PC-3 (cell line): ENCODE results near the gene KREMEN2. TPM values are rescaled to one million over a fixed set of nuclear protein-coding genes. Genes with fewer than 3 reads are reported as not detected.
A peak's percentile ranks its signal among the peaks of the same experiment; 100 is the strongest.

ENCODE experiments used
- ATAC-seq: fragments of 200-7000 bp; cut with Tn5 transposase; 2 replicates; pipeline ENCODE4 v1.9.1; 2020; ENCODE audit warnings: mild to moderate bottlenecking, moderate library complexity
- BruUV-seq: library from RNA; stranded (reverse); fragments of 400-500 nt; replicated peaks from 2 replicates; lab custom pipeline; 2021; lab: Mats Ljungman, UMichigan
- CTCF ChIA-PET: fragments of 300-600 bp; sonication (Branson Sonifier 250); formaldehyde crosslinking; loops from one replicate; lab custom pipeline; 2022; ENCODE audit warnings: antibody characterized with exemption; lab: Charles Lee
- POLR2A ChIA-PET: fragments of 300-600 bp; sonication (Branson Sonifier 250); formaldehyde crosslinking; loops from one replicate; lab custom pipeline; 2022; ENCODE audit warnings: antibody characterized with exemption; ENCODE audit not compliant: unreplicated experiment; lab: Charles Lee
- DNase-seq: peaks from one replicate; pipeline ENCODE4 v3.0.0-alpha.2; 2015
- H2AFZ ChIP-seq: fragments of 300-600 bp; sonication (generic); 2 replicates; pipeline ENCODE4 v1.6.0; 2016; ENCODE audit warnings: antibody characterized with exemption, low read length
- H3F3A ChIP-seq: fragments of 300-600 bp; sonication (generic); one replicate; pipeline ENCODE4 v1.6.0; 2017; ENCODE audit warnings: antibody characterized with exemption, low read length, control low read depth, mild to moderate bottlenecking; ENCODE audit not compliant: unreplicated experiment
- H3K27ac ChIP-seq: fragments of 300-600 bp; sonication (generic); 2 replicates; pipeline ENCODE4 v1.5.1; 2016; ENCODE audit warnings: mild to moderate bottlenecking, low read length
- H3K27me3 ChIP-seq: fragments of 300-600 bp; sonication (generic); 2 replicates; pipeline ENCODE4 v1.6.1; 2016; ENCODE audit warnings: low read length, mixed read lengths
- H3K36me3 ChIP-seq: fragments of 300-600 bp; sonication (generic); 2 replicates; pipeline ENCODE4 v1.6.1; 2016; ENCODE audit warnings: low read depth, mixed run types, low read length, mixed read lengths
- H3K4me1 ChIP-seq: fragments of 300-600 bp; sonication (generic); 2 replicates; pipeline ENCODE4 v1.5.1; 2016; ENCODE audit warnings: low read length; ENCODE audit not compliant: insufficient read depth
- H3K4me2 ChIP-seq: fragments of 300-600 bp; sonication (generic); 2 replicates; pipeline ENCODE4 v1.6.0; 2016; ENCODE audit warnings: low read length
- H3K4me3 ChIP-seq: fragments of 300-600 bp; sonication (generic); 2 replicates; pipeline ENCODE4 v1.5.1; 2016; ENCODE audit warnings: mild to moderate bottlenecking, low read length, mixed read lengths
- H3K79me2 ChIP-seq: fragments of 300-600 bp; sonication (generic); 2 replicates; pipeline ENCODE4 v1.6.1; 2017; ENCODE audit warnings: low read length, mixed read lengths
- H3K9ac ChIP-seq: fragments of 300-600 bp; sonication (generic); 2 replicates; pipeline ENCODE4 v1.6.0; 2016; ENCODE audit warnings: mild to moderate bottlenecking, low read length
- H3K9me2 ChIP-seq: fragments of 300-600 bp; sonication (generic); replicated peaks from 2 replicates; pipeline ENCODE4 v1.6.1; 2016; ENCODE audit warnings: mixed run types, low read length, mixed read lengths
- H3K9me3 ChIP-seq: fragments of 300-600 bp; sonication (generic); 2 replicates; pipeline ENCODE4 v1.6.1; 2016; ENCODE audit warnings: low read length, mixed read lengths
- H4K20me1 ChIP-seq: fragments of 300-600 bp; sonication (generic); 2 replicates; pipeline ENCODE4 v1.6.1; 2016; ENCODE audit warnings: low read length, mixed read lengths
- CTCF ChIP-seq: fragments of 300-600 bp; sonication (generic); conservative IDR thresholded peaks from 2 replicates; pipeline ENCODE4 v1.5.1; 2017; ENCODE audit warnings: antibody characterized with exemption, low read depth, mild to moderate bottlenecking, low read length
- EZH2 ChIP-seq: fragments of 300-600 bp; sonication (generic); IDR thresholded peaks from one replicate; pipeline ENCODE4 v1.6.1; 2017; ENCODE audit warnings: antibody characterized with exemption, mild to moderate bottlenecking, low read length; ENCODE audit not compliant: unreplicated experiment
- EZH2phosphoT487 ChIP-seq: fragments of 300-600 bp; sonication (generic); IDR thresholded peaks from 2 replicates; pipeline ENCODE4 v1.6.1; 2018; ENCODE audit warnings: mild to moderate bottlenecking, antibody characterized with exemption, low read length, borderline replicate concordance
- intact Hi-C: fragments of 100-400 bp; cut with micrococcal nuclease; formaldehyde crosslinking; loops from 2 replicates; pipeline ENCODE4 v1.9.0; 2023
- total RNA-seq: library from RNA; depleted of rRNA; stranded (reverse); fragments of >200 nt; gene quantifications from 2 replicates; pipeline ENCODE4 v1.2.3, GENCODE V29; 2014

The KREMEN2 gene
- total RNA-seq, 1 experiment from 2014 or later, result 3.6 TPM

GRCh38 chr16:2983706-2984136 is 19.6 kb downstream of the KREMEN2 start:
- peak overlapping the region; percentile 55; the same call in 1 of the 2 replicates for H3K4me3 ChIP-seq
- no peak overlapping the region for H3K9ac ChIP-seq
- peak; percentile 86 for DNase-seq
- POLR2A ChIA-PET, result no interaction called here
- CTCF ChIA-PET, result no interaction called here
- H3K27me3 ChIP-seq, result no peaks in the 10 kb centered on the region
- H3K4me2 ChIP-seq, result peak overlapping the region; percentile 72
- H2AFZ ChIP-seq, result 0 out of 2 replicates have a peak overlapping the region, but pooled peaks have one; percentile 42
- no peak overlapping the region for H3K27ac ChIP-seq
- ATAC-seq, result peak; percentile 63
- no peaks in the 10 kb centered on the region for H4K20me1 ChIP-seq
- intact Hi-C loops, result no loop called here
- no peaks in the 10 kb centered on the region for H3K9me3 ChIP-seq
- TF ChIP-seq EZH2 (no peak), CTCF (peak; percentile 73)
- H3K4me1 ChIP-seq, result peaks cover 7% of the 10 kb centered on the region
- no peaks in the 10 kb centered on the region for H3F3A ChIP-seq
- BruUV-seq, result no TSS peak
- no peaks in the 10 kb centered on the region for H3K36me3 ChIP-seq
- peaks cover 15% of the 10 kb centered on the region for H3K79me2 ChIP-seq
- H3K9me2 ChIP-seq, result no peaks in the 10 kb centered on the region

GRCh38 chr16:2985462-2985861 is 21.4 kb downstream of the KREMEN2 start:
- intact Hi-C loops, result no loop called here
- TF ChIP-seq EZH2phosphoT487 (no peak), EZH2 (no peak), CTCF (no peak)
- no peak overlapping the region for H3K27ac ChIP-seq
- H3K27me3 ChIP-seq, result no peaks in the 10 kb centered on the region
- ATAC-seq (no peak), DNase-seq (no peak)
- H3K79me2 ChIP-seq, result no peaks in the 10 kb centered on the region
- no peak overlapping the region for H3K4me2 ChIP-seq
- ChIA-PET CTCF (no interaction called here), POLR2A (no interaction called here)
- H3K9ac ChIP-seq, result no peak overlapping the region
- no peaks in the 10 kb centered on the region for H3K9me2 ChIP-seq
- H3K9me3 ChIP-seq, result no peaks in the 10 kb centered on the region
- BruUV-seq, result no TSS peak
- no peaks in the 10 kb centered on the region for H3K36me3 ChIP-seq
- no peak overlapping the region for H3K4me3 ChIP-seq
- peaks cover 7% of the 10 kb centered on the region for H3K4me1 ChIP-seq
- no peak overlapping the region for H2AFZ ChIP-seq
- no peaks in the 10 kb centered on the region for H3F3A ChIP-seq
- H4K20me1 ChIP-seq, result no peaks in the 10 kb centered on the region

DNA sequence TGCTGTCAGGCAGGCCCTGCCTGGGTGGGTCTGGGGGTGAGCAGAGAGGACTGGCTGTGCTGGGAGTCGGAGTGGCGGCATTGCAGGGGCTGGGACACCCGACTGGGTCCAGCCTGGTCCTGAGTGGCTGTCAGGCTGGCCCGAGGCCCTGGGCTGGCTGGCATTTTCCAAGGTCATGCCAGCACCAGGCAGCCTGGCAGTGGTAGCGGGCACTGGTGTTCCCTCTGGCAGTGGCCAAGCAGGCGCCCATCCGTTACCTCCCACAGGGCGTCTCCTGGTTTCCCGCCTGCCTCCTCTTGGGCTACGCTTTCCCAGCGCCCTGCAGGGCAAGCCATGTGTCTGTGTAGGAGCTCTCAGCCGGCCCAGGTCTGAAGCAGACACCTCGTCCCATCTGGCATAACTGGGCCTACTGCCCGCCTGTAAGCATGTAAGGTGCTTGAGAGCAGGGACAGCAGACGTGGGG is 21.8 kb downstream of the KREMEN2 start:
- H3F3A ChIP-seq, result no peaks in the 10 kb centered on the region
- no peak overlapping the region for H3K4me2 ChIP-seq
- ATAC-seq, result no peak
- no peak overlapping the region for H3K27ac ChIP-seq
- H3K4me3 ChIP-seq, result no peak overlapping the region
- no peaks in the 10 kb centered on the region for H3K79me2 ChIP-seq
- H4K20me1 ChIP-seq, result no peaks in the 10 kb centered on the region
- peaks cover 2% of the 10 kb centered on the region for H3K4me1 ChIP-seq
- H2AFZ ChIP-seq, result no peak overlapping the region
- POLR2A ChIA-PET, result no interaction called here
- no peaks in the 10 kb centered on the region for H3K36me3 ChIP-seq
- no peak for DNase-seq
- no peak overlapping the region for H3K9ac ChIP-seq
- H3K9me3 ChIP-seq, result no peaks in the 10 kb centered on the region
- CTCF ChIA-PET, result no interaction called here
- intact Hi-C loops, result no loop called here
- no peaks in the 10 kb centered on the region for H3K27me3 ChIP-seq
- H3K9me2 ChIP-seq, result no peaks in the 10 kb centered on the region
- no TSS peak for BruUV-seq
- TF ChIP-seq EZH2phosphoT487 (no peak), EZH2 (no peak), CTCF (no peak)
